ENCODE data around the gene CFAP77. TPM values are rescaled to one million over a fixed set of nuclear protein-coding genes. Genes with fewer than 3 reads are reported as not detected.

The CFAP77 gene
- total RNA-seq, 1 donor from 2014 or later, result 2.5 TPM

- Histone ChIP-seq H3K27ac (replicated peaks) (no peak overlapping the region), H3K4me3 (no peak overlapping the region), H3K4me1 (no peaks in the 10 kb centered on the region), H3K9me3 (replicated peaks) (peaks cover 8% of the 10 kb centered on the region), H3K27me3 (ENCODE audit: low read depth) (peaks cover 24% of the 10 kb centered on the region), H3K36me3 (no peaks in the 10 kb centered on the region)
- no peak for DNase-seq
- intact Hi-C loops (cut with micrococcal nuclease), result no loop called here
- TF ChIP-seq CTCF (IDR thresholded peaks at IDR 0.05; ENCODE audit: borderline replicate concordance), result no peak
Observed at GRCh38 chr9:132497731-132498130, 87.7 kb downstream of the CFAP77 start.

- intact Hi-C loops (cut with micrococcal nuclease), result no loop called here
- Histone ChIP-seq H3K9me3 (replicated peaks) (peaks cover 8% of the 10 kb centered on the region), H3K36me3 (no peaks in the 10 kb centered on the region), H3K27me3 (ENCODE audit: low read depth) (peaks cover 34% of the 10 kb centered on the region), H3K4me3 (no peak overlapping the region), H3K27ac (replicated peaks) (no peak overlapping the region), H3K4me1 (no peaks in the 10 kb centered on the region)
- no peak for TF ChIP-seq CTCF (IDR thresholded peaks at IDR 0.05; ENCODE audit: borderline replicate concordance)
- DNase-seq, result no peak
Observed at GRCh38 chr9:132498531-132499210, 88.7 kb downstream of the CFAP77 start.

GRCh38 chr9:132499251-132499650 lies 89.2 kb downstream of the CFAP77 start:
- no peak overlapping the region for H3K4me3 ChIP-seq
- intact Hi-C loops (cut with micrococcal nuclease), result no loop called here
- DNase-seq, result no peak
- no peak overlapping the region for H3K27ac ChIP-seq (replicated peaks)
- H3K27me3 ChIP-seq (ENCODE audit: low read depth), result peaks cover 39% of the 10 kb centered on the region
- no peak for TF ChIP-seq CTCF (IDR thresholded peaks at IDR 0.05; ENCODE audit: borderline replicate concordance)
- no peaks in the 10 kb centered on the region for H3K4me1 ChIP-seq
- peaks cover 8% of the 10 kb centered on the region for H3K9me3 ChIP-seq (replicated peaks)
- H3K36me3 ChIP-seq, result no peaks in the 10 kb centered on the region

- Histone ChIP-seq H3K9me3 (replicated peaks) (peaks cover under 1% of the 10 kb centered on the region), H3K4me3 (no peak overlapping the region), H3K27me3 (ENCODE audit: low read depth) (peaks cover 45% of the 10 kb centered on the region), H3K4me1 (no peaks in the 10 kb centered on the region), H3K36me3 (no peaks in the 10 kb centered on the region), H3K27ac (replicated peaks) (no peak overlapping the region)
- DNase-seq, result no peak
- TF ChIP-seq CTCF (IDR thresholded peaks at IDR 0.05; ENCODE audit: borderline replicate concordance), result no peak
- intact Hi-C loops (cut with micrococcal nuclease), result no loop called here
Observed at GRCh38 chr9:132500193-132500592, 90.2 kb downstream of the CFAP77 start.

- Histone ChIP-seq H3K9me3 (replicated peaks) (no peaks in the 10 kb centered on the region), H3K27ac (replicated peaks) (no peak overlapping the region), H3K36me3 (no peaks in the 10 kb centered on the region), H3K4me3 (no peak overlapping the region), H3K27me3 (ENCODE audit: low read depth) (peaks cover 50% of the 10 kb centered on the region), H3K4me1 (no peaks in the 10 kb centered on the region)
- DNase-seq, result no peak
- intact Hi-C loops (cut with micrococcal nuclease), result no loop called here
- TF ChIP-seq CTCF (IDR thresholded peaks at IDR 0.05; ENCODE audit: borderline replicate concordance), result no peak
Observed at GRCh38 chr9:132502480-132502879, 92.5 kb downstream of the CFAP77 start.

All from left ventricle myocardium inferior (tissue), 1 donor.